GM12892 (cell line): ENCODE measurements around the gene SEC23A.

Source experiments
- POLR2A ChIP-seq: IDR thresholded peaks from 2 replicates; pipeline ENCODE4 v1.6.1; 2011; ENCODE audit warnings: low read depth, low read length, control low read depth
- POLR2AphosphoS5 ChIP-seq: IDR thresholded peaks from 2 replicates; pipeline ENCODE4 v1.6.1; 2011; ENCODE audit warnings: low read depth, low read length, control low read depth

DNA sequence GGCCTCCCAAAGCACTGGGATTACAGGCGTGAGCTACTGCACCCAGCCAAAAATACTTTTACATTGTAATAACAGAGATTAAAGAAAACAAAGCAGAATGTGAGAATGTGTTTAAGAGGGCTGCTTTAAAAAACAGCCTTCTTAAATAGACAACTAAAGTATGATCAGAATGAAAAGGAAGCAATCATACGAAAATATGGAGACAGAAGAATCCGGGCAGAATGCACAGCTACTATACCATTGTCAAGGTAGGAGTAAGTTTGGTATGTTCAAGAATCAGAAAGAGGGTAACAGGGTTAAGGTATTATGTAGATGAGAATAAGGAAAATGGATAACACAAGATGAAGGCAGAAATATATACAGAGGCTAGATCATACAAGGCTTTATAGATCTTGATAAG, 8.5 kb downstream of the SEC23A start:
- TF ChIP-seq POLR2AphosphoS5 (no peak), POLR2A (no peak)
